Measurements from ENCODE around the gene GPAT3. TPM values are rescaled to one million over a fixed set of nuclear protein-coding genes. Genes with fewer than 3 reads are reported as not detected.
"Not testable (repeated sequence)": the region's sequence is repeated elsewhere in the genome, so short reads cannot be mapped to it uniquely, and the experiment has no call there.

GPAT3 gene
- total RNA-seq, 2 donors from 2014 or later = 0.33 to 2.0 TPM

GRCh38 chr4:83617371-83618035 lies 81.6 kb downstream of the GPAT3 start:
- no peak for TF ChIP-seq CTCF (conservative IDR thresholded peaks at IDR 0.05)
- peaks cover 23% of the 10 kb centered on the region for H3K9me3 ChIP-seq (ENCODE audit: control insufficient read depth, low read length)
- H3K27me3 ChIP-seq (ENCODE audit: control insufficient read depth, insufficient read depth, low read length, poor library complexity, severe bottlenecking) = no peaks in the 10 kb centered on the region
- 67 to 86% methylated on average over 2 to 6 of the region's 6 CpGs for whole genome bisulfite sequencing, 2 experiments (ENCODE audit: insufficient coverage in 1 of 2, insufficient read length in 1 of 2)
- H3K36me3 ChIP-seq (ENCODE audit: control insufficient read depth, insufficient read depth, low read length) = no peaks in the 10 kb centered on the region
- H3K27ac ChIP-seq (ENCODE audit: low read depth, low read length) = no peak overlapping the region
- Mint-ChIP-seq H3K36me3 (ENCODE audit: low read depth) (peaks cover 2% of the 10 kb centered on the region), H3K27ac (no peak overlapping the region), H3K4me3 (no peak overlapping the region), H3K4me1 (peaks cover 2% of the 10 kb centered on the region), H3K9me3 (peaks cover 45% of the 10 kb centered on the region), H3K27me3 (ENCODE audit: insufficient read depth) (peaks cover 3% of the 10 kb centered on the region)
- H3K9ac ChIP-seq (ENCODE audit: extremely low read depth, low read length, poor library complexity, severe bottlenecking) = no peak overlapping the region
- DNase-seq = no peak
- H3K4me1 ChIP-seq (ENCODE audit: control insufficient read depth, insufficient read depth, low read length) = no peaks in the 10 kb centered on the region
- no peak overlapping the region for H3K4me3 ChIP-seq (ENCODE audit: low read length)

GRCh38 chr4:83618431-83618830 lies 82.5 kb downstream of the GPAT3 start:
- DNase-seq = no peak
- Histone ChIP-seq H3K4me3 (ENCODE audit: low read length) (no peak overlapping the region), H3K9me3 (ENCODE audit: control insufficient read depth, low read length) (peaks cover 29% of the 10 kb centered on the region), H3K36me3 (ENCODE audit: control insufficient read depth, insufficient read depth, low read length) (no peaks in the 10 kb centered on the region), H3K27me3 (ENCODE audit: control insufficient read depth, insufficient read depth, low read length, poor library complexity, severe bottlenecking) (no peaks in the 10 kb centered on the region), H3K9ac (ENCODE audit: extremely low read depth, low read length, poor library complexity, severe bottlenecking) (no peak overlapping the region), H3K27ac (ENCODE audit: low read depth, low read length) (no peak overlapping the region), H3K4me1 (ENCODE audit: control insufficient read depth, insufficient read depth, low read length) (no peaks in the 10 kb centered on the region)
- Mint-ChIP-seq H3K27ac (no peak overlapping the region), H3K36me3 (ENCODE audit: low read depth) (peaks cover 4% of the 10 kb centered on the region), H3K4me1 (peaks cover 2% of the 10 kb centered on the region), H3K9me3 (peaks cover 47% of the 10 kb centered on the region), H3K4me3 (no peak overlapping the region), H3K27me3 (ENCODE audit: insufficient read depth) (no peaks in the 10 kb centered on the region)
- TF ChIP-seq CTCF (conservative IDR thresholded peaks at IDR 0.05) = no peak
- 51 to 76% methylated on average over 4 of the region's 4 CpGs for WGBS, 2 experiments (ENCODE audit: insufficient coverage in 1 of 2, insufficient read length in 1 of 2)

GRCh38 chr4:83618991-83619645 lies 83.2 kb downstream of the GPAT3 start:
- Mint-ChIP-seq H3K4me1 (peaks cover 2% of the 10 kb centered on the region), H3K27me3 (ENCODE audit: insufficient read depth) (no peaks in the 10 kb centered on the region), H3K9me3 (peaks cover 44% of the 10 kb centered on the region), H3K4me3 (no peak overlapping the region), H3K27ac (no peak overlapping the region), H3K36me3 (ENCODE audit: low read depth) (peaks cover 4% of the 10 kb centered on the region)
- H3K4me3 ChIP-seq (ENCODE audit: low read length) = no peak overlapping the region
- DNase-seq = no peak
- H3K27me3 ChIP-seq (ENCODE audit: control insufficient read depth, insufficient read depth, low read length, poor library complexity, severe bottlenecking) = no peaks in the 10 kb centered on the region
- no peaks in the 10 kb centered on the region for H3K36me3 ChIP-seq (ENCODE audit: control insufficient read depth, insufficient read depth, low read length)
- no peaks in the 10 kb centered on the region for H3K4me1 ChIP-seq (ENCODE audit: control insufficient read depth, insufficient read depth, low read length)
- no peak for TF ChIP-seq CTCF (conservative IDR thresholded peaks at IDR 0.05)
- H3K27ac ChIP-seq (ENCODE audit: low read depth, low read length) = no peak overlapping the region
- WGBS, 2 experiments (ENCODE audit: insufficient coverage in 1 of 2, insufficient read length in 1 of 2) = 90% methylated on average over 2 to 4 of the region's 4 CpGs
- H3K9ac ChIP-seq (ENCODE audit: extremely low read depth, low read length, poor library complexity, severe bottlenecking) = no peak overlapping the region
- H3K9me3 ChIP-seq (ENCODE audit: control insufficient read depth, low read length) = peaks cover 27% of the 10 kb centered on the region

- H3K27ac Mint-ChIP-seq; H3K36me3 ChIP-seq (ENCODE audit: control insufficient read depth, insufficient read depth, low read length); DNase-seq; H3K27ac ChIP-seq (ENCODE audit: low read depth, low read length); H3K4me3 ChIP-seq (ENCODE audit: low read length); H3K27me3 ChIP-seq (ENCODE audit: control insufficient read depth, insufficient read depth, low read length, poor library complexity, severe bottlenecking); H3K4me1 Mint-ChIP-seq; H3K4me1 ChIP-seq (ENCODE audit: control insufficient read depth, insufficient read depth, low read length); H3K4me3 Mint-ChIP-seq; H3K27me3 Mint-ChIP-seq (ENCODE audit: insufficient read depth); H3K36me3 Mint-ChIP-seq (ENCODE audit: low read depth); H3K9ac ChIP-seq (ENCODE audit: extremely low read depth, low read length, poor library complexity, severe bottlenecking): not testable (repeated sequence)
- 95 to 100% methylated on average over 1 of the region's 1 CpG for WGBS, 2 experiments (ENCODE audit: insufficient coverage in 1 of 2, insufficient read length in 1 of 2)
- H3K9me3 ChIP-seq (ENCODE audit: control insufficient read depth, low read length) = peaks cover 21% of the 10 kb centered on the region
- H3K9me3 Mint-ChIP-seq = peaks cover 40% of the 10 kb centered on the region
Observed at GRCh38 chr4:83622127-83622526, 86.2 kb downstream of the GPAT3 start.

Measured in endodermal cell (in vitro differentiated cells).